KBM-7 (cell line): ENCODE measurements around the gene KDM6B.
A peak's percentile ranks its signal among the peaks of the same experiment; 100 is the strongest.
"Not testable (repeated sequence)": the region's sequence is repeated elsewhere in the genome, so short reads cannot be mapped to it uniquely, and the experiment has no call there.

Experiments used
- DNase-seq: peaks from one replicate; pipeline ENCODE4 v3.0.0-alpha.2; 2015
- in situ Hi-C: fragments of 300-500 bp; cut with MboI; formaldehyde crosslinking; loops from 2 replicates; pipeline ENCODE4 v1.14.3; 2020; ENCODE audit warnings: low sequenced_read_pairs, low pct_unique_long_range_greater_than_20kb, mixed read lengths

The KDM6B gene

GRCh38 chr17:7864384-7864783 is 30.4 kb downstream of the KDM6B start:
- DNase-seq, in situ Hi-C loops: not testable (repeated sequence)

- DNase-seq: no peak
- in situ Hi-C loops: no loop called here
Measured at GRCh38 chr17:7864995-7865650, 31.1 kb downstream of the KDM6B start.

GRCh38 chr17:7867881-7868329 is 33.9 kb downstream of the KDM6B start:
- peak; percentile 72 for DNase-seq
- in situ Hi-C loops: no loop called here

- no peak for DNase-seq
- in situ Hi-C loops: no loop called here
Measured at GRCh38 chr17:7873051-7873450, 39.0 kb downstream of the KDM6B start.

- in situ Hi-C loops: no loop called here
Measured at GRCh38 chr17:7875804-7876370, 41.9 kb downstream of the KDM6B start.

GRCh38 chr17:7878234-7878633 is 44.2 kb downstream of the KDM6B start:
- no peak for DNase-seq

More at GRCh38 chr17:7875804-7876370, 41.9 kb downstream of the KDM6B start:
- DNase-seq: no peak

GRCh38 chr17:7880076-7880868 is 46.3 kb downstream of the KDM6B start:
- in situ Hi-C loops: no loop called here
- DNase-seq: peak; percentile 59

More at GRCh38 chr17:7878234-7878633, 44.2 kb downstream of the KDM6B start:
- in situ Hi-C loops: no loop called here

- in situ Hi-C loops: no loop called here
- DNase-seq: no peak
Measured at GRCh38 chr17:7881276-7882054, 47.4 kb downstream of the KDM6B start.

GRCh38 chr17:7882068-7882467 is 48.1 kb downstream of the KDM6B start:
- in situ Hi-C loops: no loop called here
- DNase-seq: no peak

- in situ Hi-C loops: no loop called here
- no peak for DNase-seq
Measured at GRCh38 chr17:7882629-7883028, 48.6 kb downstream of the KDM6B start.
